AG09309 (cell line): ENCODE data around the gene HOXD9.
A peak's percentile ranks its signal among the peaks of the same experiment; 100 is the strongest.

ENCODE experiments used
- DNase-seq: peaks from one replicate; pipeline ENCODE4 v3.0.0-alpha.2; 2010; ENCODE audit warnings: low read depth
- H3K4me3 ChIP-seq: 2 replicates; pipeline ENCODE4 v1.5.1; 2011; ENCODE audit warnings: mild to moderate bottlenecking, low read depth, low read length, moderate library complexity; ENCODE audit not compliant: control insufficient read depth
- CTCF ChIP-seq: IDR thresholded peaks from 2 replicates; pipeline ENCODE4 v1.5.1; 2011; ENCODE audit warnings: mild to moderate bottlenecking, low read depth, low read length, inconsistent platforms; ENCODE audit not compliant: insufficient read depth, control insufficient read depth; ENCODE audit errors: missing control alignments

Gene HOXD9

GRCh38 chr2:176107731-176108181 lies 14.8 kb upstream of the HOXD9 start:
- peak overlapping the region; percentile 24 for H3K4me3 ChIP-seq
- DNase-seq = no peak
- no peak for TF ChIP-seq CTCF

GRCh38 chr2:176109192-176109901 lies 13.2 kb upstream of the HOXD9 start:
- TF ChIP-seq CTCF = no peak
- no peak overlapping the region for H3K4me3 ChIP-seq
- DNase-seq = no peak

- no peak for DNase-seq
- no peak overlapping the region for H3K4me3 ChIP-seq
- no peak for TF ChIP-seq CTCF
Observed at GRCh38 chr2:176109946-176110345, 12.6 kb upstream of the HOXD9 start.

- DNase-seq = no peak
- no peak for TF ChIP-seq CTCF
- H3K4me3 ChIP-seq = no peak overlapping the region
Observed at GRCh38 chr2:176110415-176111308, 11.9 kb upstream of the HOXD9 start.

- TF ChIP-seq CTCF = no peak
- no peak overlapping the region for H3K4me3 ChIP-seq
- no peak for DNase-seq
Observed at GRCh38 chr2:176111309-176111663, 11.2 kb upstream of the HOXD9 start.

GRCh38 chr2:176111846-176112374 lies 10.6 kb upstream of the HOXD9 start:
- no peak for DNase-seq
- no peak for TF ChIP-seq CTCF
- H3K4me3 ChIP-seq = no peak overlapping the region
